HCT116 (cell line): ENCODE results near the gene ADGRG6. TPM values are rescaled to one million over a fixed set of nuclear protein-coding genes. Genes with fewer than 3 reads are reported as not detected.

Experiments used
- ATAC-seq: fragments of 200-7000 bp; cut with Tn5 transposase; 2 replicates; pipeline ENCODE4 v1.9.1; 2020; ENCODE audit warnings: mild to moderate bottlenecking, moderate library complexity
- BruUV-seq: library from RNA; stranded (reverse); fragments of 400-500 nt; replicated peaks from 2 replicates; lab custom pipeline; 2021; lab: Mats Ljungman, UMichigan
- CTCF ChIA-PET: fragments of 300-600 bp; sonication (Branson Sonifier 250); formaldehyde crosslinking; loops from one replicate; lab custom pipeline; 2021; ENCODE audit warnings: antibody characterized with exemption; lab: Charles Lee
- POLR2A ChIA-PET: fragments of 300-600, 350-600 bp; sonication (Branson Sonifier 250); formaldehyde crosslinking; loops from one replicate; lab custom pipeline; 2021; ENCODE audit warnings: antibody characterized with exemption; lab: Charles Lee
- RAD21 ChIA-PET, 2 experiments: fragments of 300-600 bp; sonication (Branson Sonifier 250); formaldehyde crosslinking; loops; one replicate each; lab custom pipeline; 2023; ENCODE audit warnings: low total read pairs in 2 of 2; ENCODE audit not compliant: uncharacterized antibody in 2 of 2, unreplicated experiment in 2 of 2, low non-redundant PET in 1 of 2; lab: Charles Lee
- DNase-seq: peaks from one replicate; pipeline ENCODE4 v3.0.0-alpha.2; 2010; ENCODE audit warnings: low read depth, low spot score
- H2AFZ ChIP-seq: fragments of 200-600 bp; shearing (Covaris generic), sonication (generic); 2 replicates; pipeline ENCODE4 v1.6.1; 2017; ENCODE audit warnings: low read depth, mixed run types, mixed read lengths, antibody characterized with exemption, low read length; ENCODE audit not compliant: poor library complexity, severe bottlenecking
- H3K27ac ChIP-seq: 2 replicates; pipeline ENCODE4 v1.5.1; 2012; ENCODE audit warnings: low read depth, low read length
- H3K27me3 ChIP-seq: fragments of 200-600 bp; sonication (generic); 2 replicates; pipeline ENCODE4 v1.6.1; 2016; ENCODE audit warnings: mixed run types, low read length, mixed read lengths; ENCODE audit not compliant: insufficient read depth
- H3K36me3 ChIP-seq, 2 experiments: fragments of 200-500 bp in 1 of 2; fragments of 200-600 bp in 1 of 2; sonication (Bioruptor generic) in 1 of 2; sonication (generic) in 1 of 2; 2 replicates each; pipeline versions ENCODE4 v1.5.1 to v1.6.1; 2014 to 2016; ENCODE audit warnings: low read length in 2 of 2, inconsistent platforms in 1 of 2, mixed read lengths in 1 of 2, mixed run types in 1 of 2; ENCODE audit not compliant: insufficient read depth in 2 of 2, control insufficient read depth in 1 of 2
- H3K4me1 ChIP-seq, 2 experiments: fragments of 200-600 bp in 1 of 2; sonication (generic) in 1 of 2; 2 replicates each; pipeline versions ENCODE4 v1.5.1 to v1.6.1; 2012 to 2017; ENCODE audit warnings: low read length in 2 of 2, inconsistent platforms in 1 of 2, mild to moderate bottlenecking in 1 of 2, mixed read lengths in 1 of 2, mixed run types in 1 of 2, moderate library complexity in 1 of 2; ENCODE audit not compliant: insufficient read depth in 2 of 2, control insufficient read depth in 1 of 2
- H3K4me2 ChIP-seq: fragments of 200-600 bp; sonication (generic); 2 replicates; pipeline ENCODE4 v1.6.1; 2017; ENCODE audit warnings: mixed run types, low read length, mixed read lengths
- H3K4me3 ChIP-seq, 2 experiments: fragments of 200-600 bp in 1 of 2; sonication (generic) in 1 of 2; replicated peaks in 1 of 2; 2 replicates each; pipeline ENCODE4 v1.5.1; 2011 to 2016; ENCODE audit warnings: low read length in 2 of 2, control low read depth in 1 of 2, low read depth in 1 of 2, mild to moderate bottlenecking in 1 of 2, mixed read lengths in 1 of 2, mixed run types in 1 of 2
- H3K79me2 ChIP-seq: fragments of 200-600 bp; sonication (generic); 2 replicates; pipeline ENCODE4 v1.6.1; 2017; ENCODE audit warnings: mild to moderate bottlenecking, mixed run types, low read length, moderate library complexity, mixed read lengths; ENCODE audit not compliant: insufficient read depth
- H3K9ac ChIP-seq: fragments of 200-600 bp; sonication (generic); 2 replicates; pipeline ENCODE4 v1.6.1; 2016; ENCODE audit warnings: low read length, mixed read lengths
- H3K9me2 ChIP-seq: fragments of 200-600 bp; sonication (generic), shearing (Covaris generic); 2 replicates; pipeline ENCODE4 v1.6.1; 2017; ENCODE audit warnings: mixed run types, mild to moderate bottlenecking, moderate library complexity; ENCODE audit not compliant: insufficient read depth
- H3K9me3 ChIP-seq, 2 experiments: fragments of 200-500 bp in 1 of 2; fragments of 200-600 bp in 1 of 2; sonication (Bioruptor generic) in 1 of 2; sonication (generic) in 1 of 2; 2 replicates each; pipeline ENCODE4 v1.6.1; 2014 to 2017; ENCODE audit warnings: low read length in 2 of 2, mixed read lengths in 2 of 2, inconsistent platforms in 1 of 2, low read depth in 1 of 2, mild to moderate bottlenecking in 1 of 2, mixed run types in 1 of 2, moderate library complexity in 1 of 2; ENCODE audit not compliant: control insufficient read depth in 1 of 2, insufficient read depth in 1 of 2
- H4K20me1 ChIP-seq: fragments of 200-600 bp; sonication (generic), shearing (Covaris generic); 2 replicates; pipeline ENCODE4 v1.6.1; 2017; ENCODE audit warnings: mixed run types, mild to moderate bottlenecking, moderate library complexity; ENCODE audit not compliant: insufficient read depth
- ATF3 ChIP-seq: IDR thresholded peaks from 2 replicates; pipeline ENCODE4 v1.6.1; 2012
- CEBPB ChIP-seq: IDR thresholded peaks from 2 replicates; pipeline ENCODE4 v1.6.1; 2012; ENCODE audit warnings: low read depth
- EGR1 ChIP-seq: IDR thresholded peaks from 2 replicates; pipeline ENCODE4 v1.6.1; 2012; ENCODE audit warnings: low read depth
- JUND ChIP-seq: IDR thresholded peaks from 2 replicates; pipeline ENCODE4 v1.6.1; 2012
- POLR2AphosphoS5 ChIP-seq: IDR thresholded peaks from 2 replicates; pipeline ENCODE4 v1.6.1; 2011; ENCODE audit warnings: mild to moderate bottlenecking, low read depth, low read length, moderate library complexity
- RAD21 ChIP-seq: IDR thresholded peaks from 2 replicates; pipeline ENCODE4 v1.6.1; 2012; ENCODE audit warnings: low read depth, mild to moderate bottlenecking
- REST ChIP-seq: IDR thresholded peaks from 2 replicates; pipeline ENCODE4 v1.6.1; 2012; ENCODE audit warnings: low read depth
- SRF ChIP-seq: IDR thresholded peaks from 2 replicates; pipeline ENCODE4 v1.6.1; 2012; ENCODE audit warnings: low read depth
- YY1 ChIP-seq: IDR thresholded peaks from 2 replicates; pipeline ENCODE4 v1.6.1; 2011; ENCODE audit warnings: low read length, low read depth, moderate library complexity, mild to moderate bottlenecking; ENCODE audit not compliant: insufficient replicate concordance; ENCODE audit errors: extremely low read depth
- ZBTB33 ChIP-seq: IDR thresholded peaks from 2 replicates; pipeline ENCODE4 v1.6.1; 2011; ENCODE audit warnings: mild to moderate bottlenecking, low read length, moderate library complexity; ENCODE audit not compliant: insufficient replicate concordance; ENCODE audit errors: extremely low read depth
- ZFX ChIP-seq: fragments of 450-650 bp; IDR thresholded peaks from 2 replicates; pipeline ENCODE4 v1.6.1; 2017
- ZNF274 ChIP-seq: fragments of 200-500 bp; sonication (Bioruptor generic); IDR thresholded peaks from 2 replicates; pipeline ENCODE4 v1.6.1; 2014; ENCODE audit warnings: mild to moderate bottlenecking, low read depth, low read length, inconsistent platforms
- intact Hi-C: fragments of 100-400 bp; cut with micrococcal nuclease; formaldehyde crosslinking; loops from 2 replicates; pipeline ENCODE4 v1.10.0; 2022
- total RNA-seq: library from RNA; stranded (reverse); gene quantifications from one replicate; pipeline ENCODE4 v1.2.1, GENCODE V29; 2021; ENCODE audit not compliant: unreplicated experiment

Gene ADGRG6
- total RNA-seq, 1 experiment from 2014 or later = 67.9 TPM

GRCh38 chr6:142395768-142396231, 94.0 kb downstream of the ADGRG6 start (continued):
- TF ChIP-seq CEBPB = no peak
- no peak for TF ChIP-seq POLR2AphosphoS5
- no peak for TF ChIP-seq JUND
- no peak for TF ChIP-seq EGR1
- no peak for TF ChIP-seq ZNF274
- TF ChIP-seq YY1 = no peak
- TF ChIP-seq ZFX = no peak
- TF ChIP-seq, all 23 proteins: peak for 0

- no peak overlapping the region for H3K9ac ChIP-seq
- H3K9me3 ChIP-seq = no peaks in the 10 kb centered on the region
- H3K36me3 ChIP-seq = peaks cover 5 to 7% of the 10 kb centered on the region in 2 experiments; a peak in 3 of 4 replicates
- H4K20me1 ChIP-seq = no peaks in the 10 kb centered on the region
- intact Hi-C loops = no loop called here
- no peak overlapping the region for H3K4me2 ChIP-seq
- no peaks in the 10 kb centered on the region for H3K9me2 ChIP-seq
- POLR2A ChIA-PET = no interaction called here
- DNase-seq = no peak
- CTCF ChIA-PET = no interaction called here
- H2AFZ ChIP-seq = no peak overlapping the region
- no peak for ATAC-seq
- TF ChIP-seq CEBPB (no peak), SRF (no peak), RAD21 (no peak), YY1 (no peak)
- TF ChIP-seq, all 23 proteins: peak for 0
- H3K4me1 ChIP-seq = no peaks in the 10 kb centered on the region
- H3K27ac ChIP-seq = no peak overlapping the region
- RAD21 ChIA-PET = no interaction called here
- H3K27me3 ChIP-seq = no peaks in the 10 kb centered on the region
- no peak overlapping the region for H3K4me3 ChIP-seq
- H3K79me2 ChIP-seq = no peaks in the 10 kb centered on the region
- BruUV-seq = no TSS peak
These were observed 96.5 kb downstream of the ADGRG6 start for GRCh38 chr6:142398353-142398752.

GRCh38 chr6:142399739-142400138, 97.9 kb downstream of the ADGRG6 start:
- Histone ChIP-seq H3K79me2 (no peaks in the 10 kb centered on the region), H3K4me3 (no peak overlapping the region), H3K27ac (no peak overlapping the region), H3K9me2 (no peaks in the 10 kb centered on the region), H4K20me1 (no peaks in the 10 kb centered on the region), H3K36me3 (peaks cover 2 to 7% of the 10 kb centered on the region in 2 experiments; a peak in 2 of 4 replicates), H3K9me3 (no peaks in the 10 kb centered on the region), H3K4me1 (no peaks in the 10 kb centered on the region), H3K27me3 (no peaks in the 10 kb centered on the region), H3K4me2 (no peak overlapping the region), H3K9ac (no peak overlapping the region), H2AFZ (no peak overlapping the region)
- intact Hi-C loops = no loop called here
- CTCF ChIA-PET = no interaction called here
- RAD21 ChIA-PET = no interaction called here
- DNase-seq (no peak), ATAC-seq (no peak)
- TF ChIP-seq REST = no peak
- TF ChIP-seq CEBPB = no peak
- no peak for TF ChIP-seq ZFX
- TF ChIP-seq ATF3 = no peak
- no peak for TF ChIP-seq POLR2AphosphoS5
- TF ChIP-seq ZBTB33 = no peak
- POLR2A ChIA-PET = no interaction called here
- BruUV-seq = no TSS peak
